SK-N-MC (cell line): Measurements from ENCODE around the gene CSTPP1.

ENCODE experiments used
- EZH2 ChIP-seq: fragments of 200-600 bp; sonication (generic); IDR thresholded peaks from one replicate; pipeline ENCODE4 v1.6.1; 2017; ENCODE audit warnings: antibody characterized with exemption
- FOXP2 ChIP-seq: optimal IDR thresholded peaks from 2 replicates; pipeline ENCODE3; 2011; ENCODE audit warnings: mild to moderate bottlenecking, moderate library complexity; ENCODE audit not compliant: insufficient read depth; ENCODE audit errors: extremely low read length, control extremely low read depth
- POLR2AphosphoS5 ChIP-seq: IDR thresholded peaks from 2 replicates; pipeline ENCODE4 v1.6.1; 2012; ENCODE audit warnings: mild to moderate bottlenecking, low read depth, low read length, borderline replicate concordance

DNA sequence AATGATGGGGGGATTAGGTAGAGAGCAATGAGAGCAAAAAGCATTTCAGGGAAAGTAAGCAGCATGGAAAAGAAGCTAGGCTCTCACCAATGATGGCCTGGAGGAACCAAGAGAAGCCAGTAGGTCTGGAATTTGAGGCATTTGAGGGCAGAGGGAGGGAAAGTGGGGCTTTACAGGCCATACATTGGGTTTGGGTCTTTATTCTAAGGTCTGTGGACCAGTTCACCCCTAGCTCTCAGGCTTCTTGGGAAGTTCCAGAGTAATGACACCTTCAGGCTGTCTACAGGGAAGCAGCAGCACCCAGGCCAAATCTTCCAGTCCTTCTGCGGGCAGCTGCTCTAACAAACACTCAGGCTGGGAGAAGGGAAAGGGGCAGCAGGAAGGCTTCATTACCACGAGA, 210.7 kb downstream of the CSTPP1 start:
- TF ChIP-seq EZH2 (no peak), POLR2AphosphoS5 (no peak), FOXP2 (no peak)
